ENCODE results near the gene PDE10A. TPM values are rescaled to one million over a fixed set of nuclear protein-coding genes. Genes with fewer than 3 reads are reported as not detected.
"Not testable (repeated sequence)": the region's sequence is repeated elsewhere in the genome, so short reads cannot be mapped to it uniquely, and the experiment has no call there.

Gene PDE10A
- total and polyA plus RNA-seq, 4 donors, result 1.0 to 6.2 (median 3.0) TPM

DNA sequence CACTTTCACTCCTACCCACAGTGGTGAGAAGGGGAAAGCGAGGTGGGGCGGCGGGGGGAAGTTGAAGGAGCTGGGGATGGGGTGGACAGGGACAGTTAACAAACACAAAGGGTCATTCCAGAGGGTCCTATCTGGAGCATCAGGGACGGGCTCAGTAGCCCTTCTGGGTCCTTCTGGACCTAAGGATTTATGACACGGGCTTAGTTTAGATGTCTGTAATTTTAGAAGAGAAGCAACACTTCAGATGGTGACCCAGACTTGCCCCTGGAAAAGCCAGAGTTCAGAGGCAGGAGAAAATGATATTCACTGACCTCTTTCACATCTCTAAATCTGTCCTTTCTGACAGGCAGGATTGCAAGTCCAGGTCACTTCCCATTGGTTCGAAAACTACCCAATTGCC lies 36.3 kb downstream of the PDE10A start:
- H3K4me3 ChIP-seq, result no peak overlapping the region
- no peak for ATAC-seq (ENCODE audit: insufficient read depth, low FRiP score)
- TF ChIP-seq, protein P1, sequence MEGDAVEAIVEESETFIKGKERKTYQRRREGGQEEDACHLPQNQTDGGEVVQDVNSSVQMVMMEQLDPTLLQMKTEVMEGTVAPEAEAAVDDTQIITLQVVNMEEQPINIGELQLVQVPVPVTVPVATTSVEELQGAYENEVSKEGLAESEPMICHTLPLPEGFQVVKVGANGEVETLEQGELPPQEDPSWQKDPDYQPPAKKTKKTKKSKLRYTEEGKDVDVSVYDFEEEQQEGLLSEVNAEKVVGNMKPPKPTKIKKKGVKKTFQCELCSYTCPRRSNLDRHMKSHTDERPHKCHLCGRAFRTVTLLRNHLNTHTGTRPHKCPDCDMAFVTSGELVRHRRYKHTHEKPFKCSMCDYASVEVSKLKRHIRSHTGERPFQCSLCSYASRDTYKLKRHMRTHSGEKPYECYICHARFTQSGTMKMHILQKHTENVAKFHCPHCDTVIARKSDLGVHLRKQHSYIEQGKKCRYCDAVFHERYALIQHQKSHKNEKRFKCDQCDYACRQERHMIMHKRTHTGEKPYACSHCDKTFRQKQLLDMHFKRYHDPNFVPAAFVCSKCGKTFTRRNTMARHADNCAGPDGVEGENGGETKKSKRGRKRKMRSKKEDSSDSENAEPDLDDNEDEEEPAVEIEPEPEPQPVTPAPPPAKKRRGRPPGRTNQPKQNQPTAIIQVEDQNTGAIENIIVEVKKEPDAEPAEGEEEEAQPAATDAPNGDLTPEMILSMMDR (IDR thresholded peaks at IDR 0.05; ENCODE audit: control extremely low read depth, extremely low read depth), result no peak
- DNase-seq, result no peak
- H3K9ac ChIP-seq (ENCODE audit: insufficient read depth in 1 of 2, low read length in 2 of 2), result no peak overlapping the region
- H3K4me1 ChIP-seq (ENCODE audit: control insufficient read depth in 5 of 5, insufficient read depth in 5 of 5, low read length in 5 of 5), result peaks cover 0 to 7% (median 4%) of the 10 kb centered on the region in 5 donors
- H3K27me3 ChIP-seq (ENCODE audit: control insufficient read depth in 3 of 3, insufficient read depth in 3 of 3, low read length in 2 of 3), result no peaks in the 10 kb centered on the region
- no peak overlapping the region for H3K27ac ChIP-seq (ENCODE audit: low read depth in 1 of 2, low read length in 1 of 2)
- H3K36me3 ChIP-seq (ENCODE audit: control insufficient read depth in 4 of 4, insufficient read depth in 4 of 4, low read length in 4 of 4), result no peaks in the 10 kb centered on the region
- 65 to 74% methylated on average over 6 of the region's 6 CpGs for WGBS, 2 donors
- peaks cover 0 to 2% (median 0%) of the 10 kb centered on the region in 4 donors for H3K9me3 ChIP-seq (ENCODE audit: control insufficient read depth in 4 of 4, insufficient read depth in 3 of 4, low read length in 3 of 4)

- peaks cover 0 to 2% (median 0%) of the 10 kb centered on the region in 4 donors for H3K9me3 ChIP-seq (ENCODE audit: control insufficient read depth in 4 of 4, insufficient read depth in 3 of 4, low read length in 3 of 4)
- TF ChIP-seq, protein P1 (IDR thresholded peaks at IDR 0.05; ENCODE audit: control extremely low read depth, extremely low read depth), result no peak
- no peaks in the 10 kb centered on the region for H3K36me3 ChIP-seq (ENCODE audit: control insufficient read depth in 4 of 4, insufficient read depth in 4 of 4, low read length in 4 of 4)
- no peak overlapping the region for H3K27ac ChIP-seq (ENCODE audit: low read depth in 1 of 2, low read length in 1 of 2)
- no peak overlapping the region for H3K4me3 ChIP-seq
- no peaks in the 10 kb centered on the region for H3K27me3 ChIP-seq (ENCODE audit: control insufficient read depth in 3 of 3, insufficient read depth in 3 of 3, low read length in 2 of 3)
- peaks cover 0 to 2% (median 0%) of the 10 kb centered on the region in 5 donors for H3K4me1 ChIP-seq (ENCODE audit: control insufficient read depth in 5 of 5, insufficient read depth in 5 of 5, low read length in 5 of 5)
- no peak for ATAC-seq (ENCODE audit: insufficient read depth, low FRiP score)
- DNase-seq, result no peak
- H3K9ac ChIP-seq (ENCODE audit: insufficient read depth in 1 of 2, low read length in 2 of 2), result no peak overlapping the region
- WGBS, 2 donors, result 90% methylated on average over 6 of the region's 6 CpGs
These were observed 38.0 kb downstream of the PDE10A start for GRCh38 chr6:165624871-165625639.

- Histone ChIP-seq H3K36me3 (ENCODE audit: control insufficient read depth in 4 of 4, insufficient read depth in 4 of 4, low read length in 4 of 4) (no peaks in the 10 kb centered on the region), H3K4me1 (ENCODE audit: control insufficient read depth in 5 of 5, insufficient read depth in 5 of 5, low read length in 5 of 5) (no peaks in the 10 kb centered on the region), H3K9me3 (ENCODE audit: control insufficient read depth in 4 of 4, insufficient read depth in 3 of 4, low read length in 3 of 4) (peaks cover 0 to 2% (median 0%) of the 10 kb centered on the region in 4 donors), H3K4me3 (no peak overlapping the region), H3K9ac (ENCODE audit: insufficient read depth in 1 of 2, low read length in 2 of 2) (no peak overlapping the region), H3K27me3 (ENCODE audit: control insufficient read depth in 3 of 3, insufficient read depth in 3 of 3, low read length in 2 of 3) (no peaks in the 10 kb centered on the region), H3K27ac (ENCODE audit: low read depth in 1 of 2, low read length in 1 of 2) (no peak overlapping the region)
- whole genome bisulfite sequencing, 2 donors, result 88 to 92% methylated on average over 7 of the region's 7 CpGs
- ATAC-seq (ENCODE audit: insufficient read depth, low FRiP score), result no peak
- no peak for DNase-seq
- TF ChIP-seq, protein P1 (IDR thresholded peaks at IDR 0.05; ENCODE audit: control extremely low read depth, extremely low read depth), result no peak
These were observed 41.1 kb downstream of the PDE10A start for GRCh38 chr6:165621940-165622339.

DNA sequence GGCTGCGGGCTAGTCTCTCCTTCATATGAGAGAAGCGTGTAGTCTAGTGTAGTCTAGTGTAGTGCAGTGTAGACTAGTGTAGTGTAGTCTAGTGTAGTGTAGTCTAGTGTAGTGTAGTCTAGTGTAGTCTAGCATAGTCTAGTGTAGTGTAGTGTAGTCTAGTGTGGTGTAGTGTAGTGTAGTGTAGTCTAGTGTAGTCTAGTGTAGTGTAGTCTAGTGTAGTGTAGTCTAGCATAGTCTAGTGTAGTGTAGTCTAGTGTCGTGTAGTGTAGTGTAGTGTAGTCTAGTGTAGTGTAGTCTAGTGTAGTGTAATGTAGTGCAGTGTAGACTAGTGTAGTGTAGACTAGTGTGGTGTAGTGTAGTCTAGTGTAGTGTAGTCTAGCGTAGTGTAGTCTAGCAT lies 44.1 kb downstream of the PDE10A start:
- WGBS, 2 donors, result 97 to 99% methylated on average over 4 of the region's 4 CpGs
- not testable (repeated sequence) for H3K27me3 ChIP-seq (ENCODE audit: control insufficient read depth in 3 of 3, insufficient read depth in 3 of 3, low read length in 2 of 3); ATAC-seq (ENCODE audit: insufficient read depth, low FRiP score); H3K9me3 ChIP-seq (ENCODE audit: control insufficient read depth in 4 of 4, insufficient read depth in 3 of 4, low read length in 3 of 4); H3K36me3 ChIP-seq (ENCODE audit: control insufficient read depth in 4 of 4, insufficient read depth in 4 of 4, low read length in 4 of 4); H3K9ac ChIP-seq (ENCODE audit: insufficient read depth in 1 of 2, low read length in 2 of 2); H3K4me1 ChIP-seq (ENCODE audit: control insufficient read depth in 5 of 5, insufficient read depth in 5 of 5, low read length in 5 of 5); H3K27ac ChIP-seq (ENCODE audit: low read depth in 1 of 2, low read length in 1 of 2); DNase-seq; H3K4me3 ChIP-seq
